Gastroesophageal sphincter (tissue), 3 donors: Measurements from ENCODE around the gene IKZF2.

ENCODE experiments used
- CTCF ChIP-seq, 4 experiments: fragments of 200-600 bp in 2 of 4; fragments of 450-650 bp in 2 of 4; sonication (generic) in 1 of 4; IDR thresholded peaks; one replicate each; pipeline ENCODE4 v1.5.1; 2017 to 2019; ENCODE audit warnings: antibody characterized with exemption in 4 of 4, mild to moderate bottlenecking in 2 of 4, moderate library complexity in 2 of 4
- EP300 ChIP-seq: sonication (generic); formaldehyde crosslinking; IDR thresholded peaks from one replicate; pipeline ENCODE4 v1.6.1; 2017; ENCODE audit warnings: antibody characterized with exemption, mild to moderate bottlenecking
- POLR2A ChIP-seq, 2 donors: fragments of 450-650 bp; IDR thresholded peaks; one replicate each; pipeline ENCODE4 v1.6.1; 2017; ENCODE audit warnings: antibody characterized with exemption in 2 of 2, mild to moderate bottlenecking in 2 of 2, moderate library complexity in 1 of 2
- POLR2AphosphoS5 ChIP-seq: sonication (generic); formaldehyde crosslinking; IDR thresholded peaks from one replicate; pipeline ENCODE4 v1.6.1; 2017; ENCODE audit warnings: antibody characterized with exemption

- TF ChIP-seq CTCF (IDR thresholded peaks at IDR 0.05) (no peak), POLR2A (IDR thresholded peaks at IDR 0.05) (no peak), POLR2AphosphoS5 (no peak), EP300 (no peak)
These were observed 2.7 kb downstream of the IKZF2 start for GRCh38 chr2:213148572-213149261.
